Mucosa of descending colon (tissue), 3 donors: ENCODE data around the gene FBRSL1. TPM values are rescaled to one million over a fixed set of nuclear protein-coding genes. Genes with fewer than 3 reads are reported as not detected.

Experiments used
- ATAC-seq: fragments of 200-7000 bp; cut with Tn5 transposase; one replicate; pipeline ENCODE4 v1.9.1; 2020; ENCODE audit warnings: mild to moderate bottlenecking, moderate library complexity
- DNase-seq, 3 donors: peaks; one replicate each; pipeline ENCODE4 v3.0.0-alpha.2; 2020
- H3K36me3 ChIP-seq: fragments of 200-600 bp; one replicate; pipeline ENCODE4 v1.8.0; 2021; ENCODE audit warnings: low read depth, mild to moderate bottlenecking
- H3K4me1 ChIP-seq: fragments of 200-600 bp; one replicate; pipeline ENCODE4 v1.8.0; 2021; ENCODE audit warnings: low read depth, mild to moderate bottlenecking
- H3K4me3 ChIP-seq: fragments of 200-600 bp; one replicate; pipeline ENCODE4 v1.8.0; 2021; ENCODE audit warnings: mild to moderate bottlenecking
- H3K9me3 ChIP-seq: fragments of 200-600 bp; one replicate; pipeline ENCODE4 v1.8.0; 2021; ENCODE audit warnings: mild to moderate bottlenecking
- CTCF ChIP-seq: fragments of 200-600 bp; IDR thresholded peaks from one replicate; pipeline ENCODE4 v1.8.0; 2022; ENCODE audit warnings: antibody characterized with exemption, mild to moderate bottlenecking
- intact Hi-C, 2 donors: fragments of 100-400 bp; cut with DNase I in 1 of 2; cut with micrococcal nuclease in 1 of 2; formaldehyde crosslinking; loops; one replicate each; pipeline versions ENCODE4 v1.11.0 to v1.11.1; 2022; cut with DNase I, micrococcal nuclease
- total RNA-seq, 3 donors: library from RNA; stranded (reverse); fragmentation: NEBNext Ultra II Directional in 2 of 3; extraction: Animal tissue kit (Norgen Biotek cat#: 25700) in 2 of 3; gene quantifications; one replicate each; pipeline versions ENCODE4 v1.2.1 to v1.2.4, GENCODE V29; 2021 to 2023
- donor health status: DM: no; HTN: no; CAD: no; lungs with moderate emphysema.
- donor health status: DM: no; HTN: no; CAD: no.
- donor health status: DM: no; HTN: yes; CAD: no.

The FBRSL1 gene
- total RNA-seq, 3 donors from 2014 or later: 54.7 to 68.5 (median 55.6) TPM

- peak; percentile 71 for ATAC-seq
- Histone ChIP-seq H3K4me1 (no peaks in the 10 kb centered on the region), H3K4me3 (no peak overlapping the region), H3K9me3 (no peaks in the 10 kb centered on the region), H3K36me3 (no peaks in the 10 kb centered on the region)
- TF ChIP-seq CTCF: no peak
- intact Hi-C loops: no loop called here
- peak; percentile 60 to 87 (median 66) for DNase-seq
These were observed 44.7 kb upstream of the FBRSL1 start for GRCh38 chr12:132444957-132445883.

GRCh38 chr12:132445884-132446632 is 43.9 kb upstream of the FBRSL1 start:
- ATAC-seq (peak; percentile 75), DNase-seq (peak; percentile 67 to 87 (median 75))
- TF ChIP-seq CTCF: no peak
- intact Hi-C loops: no loop called here
- Histone ChIP-seq H3K9me3 (no peaks in the 10 kb centered on the region), H3K4me1 (no peaks in the 10 kb centered on the region), H3K4me3 (no peak overlapping the region), H3K36me3 (no peaks in the 10 kb centered on the region)

GRCh38 chr12:132446633-132447326 is 43.2 kb upstream of the FBRSL1 start:
- H3K9me3 ChIP-seq: no peaks in the 10 kb centered on the region
- intact Hi-C loops: no loop called here
- H3K4me1 ChIP-seq: no peaks in the 10 kb centered on the region
- no peak for ATAC-seq
- DNase-seq: no peak
- H3K4me3 ChIP-seq: no peak overlapping the region
- TF ChIP-seq CTCF: no peak
- no peaks in the 10 kb centered on the region for H3K36me3 ChIP-seq

- no peak for TF ChIP-seq CTCF
- H3K9me3 ChIP-seq: no peaks in the 10 kb centered on the region
- no peaks in the 10 kb centered on the region for H3K36me3 ChIP-seq
- DNase-seq: no peak
- no peak overlapping the region for H3K4me3 ChIP-seq
- H3K4me1 ChIP-seq: no peaks in the 10 kb centered on the region
- intact Hi-C loops: no loop called here
- no peak for ATAC-seq
These were observed 42.6 kb upstream of the FBRSL1 start for GRCh38 chr12:132447327-132447720.

GRCh38 chr12:132447731-132448462 is 42.1 kb upstream of the FBRSL1 start:
- intact Hi-C loops: no loop called here
- no peaks in the 10 kb centered on the region for H3K9me3 ChIP-seq
- H3K4me1 ChIP-seq: no peaks in the 10 kb centered on the region
- no peaks in the 10 kb centered on the region for H3K36me3 ChIP-seq
- ATAC-seq: no peak
- no peak for TF ChIP-seq CTCF
- H3K4me3 ChIP-seq: no peak overlapping the region
- DNase-seq: peak in 1 of 3 donors; percentile 49
